Measurements from ENCODE around the gene ADCY1.
"Not testable (repeated sequence)": the region's sequence is repeated elsewhere in the genome, so short reads cannot be mapped to it uniquely, and the experiment has no call there.

ADCY1 gene

GRCh38 chr7:45573661-45574415 is at the start of gene ADCY1:
ADCY1 (plus strand) TSS chr7:45574368; CDS start chr7:45574544, 176 bp downstream.
- peak; percentile 74 for DNase-seq (ENCODE audit: low spot score)

- no peak for DNase-seq (ENCODE audit: low spot score)
These were observed 49.7 kb upstream of the ADCY1 start for GRCh38 chr7:45524445-45524844.

- DNase-seq (ENCODE audit: low spot score) = no peak
These were observed 49.1 kb upstream of the ADCY1 start for GRCh38 chr7:45525057-45525456.

- no peak for DNase-seq (ENCODE audit: low spot score)
These were observed 30.7 kb upstream of the ADCY1 start for GRCh38 chr7:45543473-45543872.

- DNase-seq (ENCODE audit: low spot score) = not testable (repeated sequence)
These were observed 29.0 kb upstream of the ADCY1 start for GRCh38 chr7:45545105-45545710.

- DNase-seq (ENCODE audit: low spot score) = not testable (repeated sequence)
These were observed 25.3 kb upstream of the ADCY1 start for GRCh38 chr7:45548917-45549316.

GRCh38 chr7:45563401-45563800 is 10.8 kb upstream of the ADCY1 start:
- no peak for DNase-seq (ENCODE audit: low spot score)

GRCh38 chr7:45563941-45564461 is 10.2 kb upstream of the ADCY1 start:
- no peak for DNase-seq (ENCODE audit: low spot score)

GRCh38 chr7:45564485-45564884 is 9.7 kb upstream of the ADCY1 start:
- no peak for DNase-seq (ENCODE audit: low spot score)

- no peak for DNase-seq (ENCODE audit: low spot score)
These were observed 9.2 kb upstream of the ADCY1 start for GRCh38 chr7:45564886-45565455.

GRCh38 chr7:45566386-45566785 is 7.8 kb upstream of the ADCY1 start:
- DNase-seq (ENCODE audit: low spot score) = no peak

GRCh38 chr7:45566961-45567360 is 7.2 kb upstream of the ADCY1 start:
- DNase-seq (ENCODE audit: low spot score) = no peak

GRCh38 chr7:45567713-45568112 is 6.5 kb upstream of the ADCY1 start:
- no peak for DNase-seq (ENCODE audit: low spot score)

GRCh38 chr7:45568536-45569289 is 5.5 kb upstream of the ADCY1 start:
- DNase-seq (ENCODE audit: low spot score) = no peak

- DNase-seq (ENCODE audit: low spot score) = no peak
These were observed 4.9 kb upstream of the ADCY1 start for GRCh38 chr7:45569290-45569685.

- DNase-seq (ENCODE audit: low spot score) = no peak
These were observed 3.4 kb upstream of the ADCY1 start for GRCh38 chr7:45570797-45571196.

GRCh38 chr7:45573204-45573603 is 964 bp upstream of the ADCY1 start:
- no peak for DNase-seq (ENCODE audit: low spot score)

GRCh38 chr7:45574416-45574668 is 174 bp downstream of the ADCY1 start:
- DNase-seq (ENCODE audit: low spot score) = peak; percentile 47

- DNase-seq (ENCODE audit: low spot score) = peak; percentile 10
These were observed 717 bp downstream of the ADCY1 start for GRCh38 chr7:45574669-45575500.

GRCh38 chr7:45575501-45576248 is 1.5 kb downstream of the ADCY1 start:
- DNase-seq (ENCODE audit: low spot score) = no peak

Data from germinal center (tissue), 1 donor.